Skeletal muscle cell (primary cell): Measurements from ENCODE around the gene MANEAL.

Source experiments
- DNase-seq: peaks from one replicate; pipeline ENCODE4 v3.0.0-alpha.2; 2010; ENCODE audit warnings: low read depth
- H3K4me3 ChIP-seq: 2 replicates; pipeline ENCODE4 v1.5.1; 2011; ENCODE audit warnings: low read depth, mild to moderate bottlenecking, control low read depth, low read length, moderate library complexity

MANEAL gene

GRCh38 chr1:37821481-37821880 is 27.8 kb downstream of the MANEAL start:
- DNase-seq, result no peak
- H3K4me3 ChIP-seq, result no peak overlapping the region

DNA sequence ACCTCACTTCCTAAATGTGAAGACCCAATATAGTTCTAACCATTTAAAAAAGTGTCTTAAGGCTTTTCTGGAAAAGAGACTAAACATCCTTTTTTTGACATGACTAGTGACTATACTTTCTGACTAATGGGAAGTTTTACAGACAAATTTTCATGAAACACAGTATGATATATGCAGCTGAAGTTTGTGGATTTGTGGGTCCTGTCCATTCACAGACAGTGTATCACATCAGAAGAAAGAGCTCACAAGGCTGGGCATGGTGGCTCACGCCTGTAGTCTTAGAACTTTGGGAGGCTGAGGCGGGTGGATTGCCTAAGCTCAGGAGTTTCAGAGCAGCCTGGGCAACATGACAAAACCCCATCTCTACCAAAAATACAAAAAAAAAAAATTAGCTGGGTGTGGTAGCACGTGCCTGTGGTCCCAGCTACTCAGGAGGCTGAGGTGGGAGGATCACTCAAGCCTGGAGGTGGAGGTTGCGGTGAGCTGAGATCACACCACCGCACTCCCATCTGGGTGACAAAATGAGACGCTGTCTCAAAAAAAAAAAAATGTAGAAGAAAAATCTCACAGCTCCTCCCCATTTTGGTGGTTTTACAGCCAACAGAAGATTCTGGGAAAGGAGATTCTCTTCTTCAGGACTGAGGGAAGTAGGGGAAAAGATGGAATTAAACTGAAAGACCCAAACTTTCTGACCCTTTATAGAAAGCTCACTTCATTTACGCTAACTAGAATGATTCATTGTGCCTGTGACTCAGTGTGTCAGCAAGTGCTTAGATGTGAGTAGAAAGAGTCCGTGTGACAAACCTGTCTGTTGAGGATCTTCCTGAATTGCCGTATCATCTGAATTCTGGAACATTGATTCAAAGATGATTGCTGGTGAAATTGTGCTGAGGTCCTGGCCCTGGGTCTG is 29.5 kb downstream of the MANEAL start:
- no peak overlapping the region for H3K4me3 ChIP-seq
- DNase-seq, result no peak

GRCh38 chr1:37824001-37824400 is 30.4 kb downstream of the MANEAL start:
- no peak for DNase-seq
- H3K4me3 ChIP-seq, result no peak overlapping the region

DNA sequence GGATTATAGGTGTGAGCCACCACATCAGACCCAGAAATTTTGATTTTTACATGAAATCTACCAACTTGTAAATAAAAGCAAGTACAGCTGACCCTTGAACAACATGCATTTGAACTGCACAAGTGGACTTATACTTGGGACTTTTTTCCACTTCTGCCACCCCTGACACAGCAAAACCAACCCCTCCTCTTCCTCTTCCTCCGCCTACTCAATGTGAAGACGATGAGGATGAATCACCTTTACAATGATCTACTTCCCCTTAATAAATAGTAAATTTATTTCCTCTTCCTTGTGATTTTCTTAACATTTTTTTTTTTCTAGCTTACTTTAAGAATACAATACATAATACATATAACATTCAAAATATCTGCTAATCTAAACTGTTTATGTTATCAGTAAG is 31.9 kb downstream of the MANEAL start:
- DNase-seq, result no peak
- no peak overlapping the region for H3K4me3 ChIP-seq

DNA sequence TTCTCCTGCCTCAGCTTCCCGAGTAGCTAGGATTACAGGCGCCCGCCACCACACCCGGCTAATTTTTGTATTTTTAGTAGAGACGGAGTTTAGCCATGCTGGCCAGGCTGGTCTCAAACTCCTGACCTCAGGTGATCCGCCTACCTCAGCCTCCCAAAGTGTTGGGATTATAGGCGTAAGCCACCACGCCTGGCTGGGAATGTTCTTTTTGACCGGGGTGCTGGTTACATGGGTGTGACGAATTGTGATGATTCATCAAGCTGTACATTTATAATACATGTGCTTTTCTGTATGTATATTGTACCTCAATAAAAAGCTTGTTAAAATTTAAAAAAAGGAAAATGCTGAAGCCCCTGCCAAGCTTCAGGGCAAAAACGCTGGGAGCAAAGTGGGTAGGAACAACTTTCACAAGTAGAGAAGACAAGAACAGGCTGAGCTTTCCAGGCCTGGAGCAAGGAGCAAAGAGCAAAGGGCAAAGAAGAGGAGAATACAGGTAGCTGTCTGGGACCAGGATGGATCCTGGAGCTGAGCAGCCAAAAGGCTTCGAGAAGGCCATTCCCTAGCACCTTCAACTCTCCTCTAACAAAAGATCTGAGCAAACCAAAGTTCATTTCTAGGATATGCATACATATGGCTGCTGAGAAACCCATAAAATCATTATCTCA is 34.9 kb downstream of the MANEAL start:
- no peak overlapping the region for H3K4me3 ChIP-seq

GRCh38 chr1:37831109-37831508 is 37.5 kb downstream of the MANEAL start:
- no peak overlapping the region for H3K4me3 ChIP-seq
- DNase-seq, result no peak

More for the DNA sequence above, 34.9 kb downstream of the MANEAL start:
- no peak for DNase-seq

DNA sequence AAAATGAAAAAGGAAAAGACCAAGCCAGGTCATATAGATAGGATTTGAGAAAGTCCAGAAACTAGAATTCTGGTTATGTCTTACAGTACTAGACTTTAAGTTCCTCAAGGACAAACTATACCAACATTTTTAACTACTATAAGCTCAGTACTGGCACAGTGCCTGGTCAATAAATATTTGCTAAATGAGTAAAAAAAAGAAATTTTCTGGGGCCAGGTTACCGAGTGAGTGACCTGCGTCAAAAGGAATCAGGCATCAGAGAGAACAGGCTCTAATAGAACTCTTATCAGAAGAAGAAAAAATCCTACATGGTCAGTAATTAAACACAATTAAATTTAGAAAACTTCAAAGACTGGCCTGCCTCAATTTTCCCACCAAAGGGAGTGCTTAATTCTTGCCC is 38.2 kb downstream of the MANEAL start:
- H3K4me3 ChIP-seq, result no peak overlapping the region
- no peak for DNase-seq

DNA sequence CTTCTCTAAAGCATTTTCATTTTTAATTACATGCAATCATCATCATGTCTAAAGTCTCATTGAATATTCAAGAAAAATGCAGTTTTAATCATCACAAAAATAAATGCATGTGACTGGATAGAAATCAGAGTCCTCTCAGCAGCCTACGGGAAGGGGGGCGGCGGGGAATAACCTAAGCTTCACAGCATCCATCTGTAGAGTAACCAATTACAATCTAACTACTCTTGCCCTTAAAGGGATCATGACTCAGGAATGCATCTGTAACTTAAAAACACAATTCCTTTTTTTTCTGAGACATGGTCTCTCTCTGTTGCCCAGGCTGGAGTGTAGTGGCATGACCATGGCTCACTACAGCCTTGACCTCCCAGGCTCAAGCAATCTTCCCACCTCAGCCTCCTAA is 43.1 kb downstream of the MANEAL start:
- DNase-seq, result no peak
- H3K4me3 ChIP-seq, result no peak overlapping the region

DNA sequence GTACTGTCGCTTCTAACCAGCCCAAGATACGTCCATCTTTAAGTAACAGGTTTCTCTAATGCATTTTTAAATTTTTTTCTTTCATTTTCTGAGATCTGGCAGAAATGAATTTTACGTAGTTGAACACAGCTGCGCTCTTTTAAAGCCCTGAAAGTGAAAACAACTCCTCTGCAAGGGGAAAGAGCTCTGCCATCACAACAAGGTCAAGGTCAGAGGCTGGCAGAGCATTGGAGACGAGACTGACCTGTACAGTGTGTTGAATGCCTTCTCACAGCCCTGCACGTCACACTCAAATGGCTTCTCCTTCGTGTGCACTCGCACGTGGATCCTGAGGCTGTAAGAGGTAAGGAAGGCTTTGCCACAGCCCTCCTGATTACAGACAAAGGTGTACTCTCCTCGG is 46.0 kb downstream of the MANEAL start:
- DNase-seq, result no peak
- H3K4me3 ChIP-seq, result no peak overlapping the region

GRCh38 chr1:37840711-37841110 is 47.1 kb downstream of the MANEAL start:
- DNase-seq, result no peak

DNA sequence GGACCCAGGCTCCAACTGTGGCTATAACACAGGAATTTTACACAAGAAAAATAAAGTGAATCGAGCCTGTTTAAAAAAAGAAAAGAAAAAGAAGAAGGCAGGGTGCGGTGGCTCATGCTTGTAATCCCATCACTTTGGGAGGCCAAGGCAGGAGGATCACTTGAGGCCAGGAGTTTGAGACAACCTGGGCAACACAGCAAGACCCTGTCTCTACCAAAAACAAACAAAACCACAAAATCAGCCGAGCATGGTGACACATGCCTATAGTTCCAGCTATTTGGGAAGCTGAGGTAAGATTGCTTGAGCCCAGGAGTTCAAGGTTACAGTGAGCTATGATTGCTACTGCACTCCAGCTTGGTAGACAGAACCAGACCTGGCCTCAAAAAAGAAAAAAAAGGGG is 48.0 kb downstream of the MANEAL start:
- no peak overlapping the region for H3K4me3 ChIP-seq
- no peak for DNase-seq

More at GRCh38 chr1:37840711-37841110, 47.1 kb downstream of the MANEAL start:
- no peak overlapping the region for H3K4me3 ChIP-seq

DNA sequence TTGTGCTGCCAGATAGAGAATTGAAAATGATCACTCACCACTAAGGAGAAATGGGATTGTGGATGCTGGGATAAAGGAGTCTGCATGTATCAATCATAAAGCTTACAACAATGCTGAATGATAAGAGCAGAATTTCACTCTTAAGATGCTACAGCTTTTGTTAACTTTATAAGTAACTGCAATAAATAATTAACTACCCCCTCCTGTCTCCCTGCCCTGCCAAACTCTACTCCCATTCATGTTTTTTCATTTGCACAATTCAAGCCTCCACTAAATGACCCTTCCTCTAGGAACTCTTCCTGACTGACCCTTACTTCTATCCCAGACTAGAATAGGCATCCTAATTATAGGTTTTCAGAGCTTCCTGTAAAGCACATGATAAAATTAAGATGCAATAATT is 50.9 kb downstream of the MANEAL start:
- H3K4me3 ChIP-seq, result no peak overlapping the region
- DNase-seq, result no peak

DNA sequence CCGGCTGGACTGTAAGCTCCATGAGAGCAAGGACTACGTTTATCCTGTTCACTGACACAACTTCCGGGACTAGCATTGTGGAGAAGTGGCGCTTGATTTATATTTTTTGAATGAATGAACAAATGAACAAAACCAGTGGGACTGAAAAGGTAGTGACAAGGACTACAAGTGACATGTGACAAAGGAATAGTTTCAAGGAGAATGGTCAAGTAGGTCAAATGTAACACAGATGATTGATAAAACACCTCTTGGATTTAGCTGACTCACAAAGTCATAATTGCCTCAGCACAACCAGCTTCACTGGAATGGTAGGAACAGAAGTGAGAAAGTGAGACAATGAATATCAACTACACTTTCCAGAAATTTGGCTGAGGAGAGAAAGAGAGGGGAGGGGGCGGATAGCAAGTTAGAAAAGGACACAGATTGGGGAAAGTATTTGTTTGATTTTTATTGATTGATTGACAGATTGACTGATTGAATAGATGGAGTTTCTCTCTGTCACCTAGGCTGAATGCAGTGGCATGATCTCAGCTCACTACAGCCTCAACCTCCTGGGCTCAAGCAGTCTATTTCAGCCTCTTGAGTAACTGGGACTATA is 51.5 kb downstream of the MANEAL start:
- DNase-seq, result no peak
- H3K4me3 ChIP-seq, result no peak overlapping the region

DNA sequence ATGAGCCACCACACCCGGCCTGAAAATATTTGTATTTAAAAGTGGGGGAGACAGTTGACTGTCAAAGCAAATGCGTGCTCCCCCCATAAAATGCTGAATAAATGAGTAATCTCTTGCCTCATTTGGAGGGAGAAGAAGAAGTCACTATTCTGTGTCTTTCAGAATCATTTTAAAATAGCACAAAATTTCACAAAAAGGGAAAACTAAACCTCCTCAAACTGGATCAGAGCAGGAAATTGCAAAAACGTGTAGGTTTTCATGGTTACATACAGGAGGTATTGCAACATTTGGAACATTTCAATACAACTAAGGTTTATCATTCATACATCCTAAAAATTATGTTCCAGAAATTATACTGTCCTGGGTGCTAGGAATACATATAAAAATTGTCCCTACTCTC is 52.1 kb downstream of the MANEAL start:
- H3K4me3 ChIP-seq, result no peak overlapping the region
- no peak for DNase-seq

DNA sequence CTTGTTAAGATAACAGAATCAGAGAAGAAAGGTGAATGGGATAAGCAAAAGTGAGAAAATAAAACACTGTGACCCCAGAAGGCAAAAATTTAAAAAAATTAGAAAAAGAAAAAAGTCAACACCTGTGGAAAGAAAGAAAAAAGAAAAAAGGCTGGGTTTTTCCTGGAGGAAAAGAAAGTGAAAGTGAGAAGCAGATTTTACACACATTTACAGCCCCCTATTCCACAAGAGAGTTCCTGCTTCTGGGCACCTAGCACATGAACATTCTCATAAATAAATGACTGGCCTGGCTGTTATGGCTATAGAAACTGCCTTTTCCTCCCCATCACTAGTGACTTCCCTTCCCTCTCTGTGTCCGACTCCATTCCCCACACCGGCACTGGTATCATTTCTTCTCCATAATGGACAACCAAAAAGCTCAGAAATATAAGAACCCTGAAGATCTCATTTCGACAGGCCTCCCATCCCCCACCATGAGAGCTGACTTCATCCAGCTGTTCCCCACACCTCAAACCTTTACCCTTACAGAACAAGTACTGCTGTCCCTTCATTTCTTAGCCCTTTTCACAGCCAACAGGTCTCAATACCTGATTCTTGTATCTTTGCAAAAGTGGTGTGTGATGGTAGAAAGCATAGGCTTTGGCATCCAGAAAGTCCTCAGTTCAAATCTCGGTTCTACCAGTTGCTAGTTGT is 53.1 kb downstream of the MANEAL start:
- H3K4me3 ChIP-seq, result no peak overlapping the region
- no peak for DNase-seq

- no peak overlapping the region for H3K4me3 ChIP-seq
- DNase-seq, result no peak
These were observed 55.8 kb downstream of the MANEAL start for GRCh38 chr1:37849480-37849879.

DNA sequence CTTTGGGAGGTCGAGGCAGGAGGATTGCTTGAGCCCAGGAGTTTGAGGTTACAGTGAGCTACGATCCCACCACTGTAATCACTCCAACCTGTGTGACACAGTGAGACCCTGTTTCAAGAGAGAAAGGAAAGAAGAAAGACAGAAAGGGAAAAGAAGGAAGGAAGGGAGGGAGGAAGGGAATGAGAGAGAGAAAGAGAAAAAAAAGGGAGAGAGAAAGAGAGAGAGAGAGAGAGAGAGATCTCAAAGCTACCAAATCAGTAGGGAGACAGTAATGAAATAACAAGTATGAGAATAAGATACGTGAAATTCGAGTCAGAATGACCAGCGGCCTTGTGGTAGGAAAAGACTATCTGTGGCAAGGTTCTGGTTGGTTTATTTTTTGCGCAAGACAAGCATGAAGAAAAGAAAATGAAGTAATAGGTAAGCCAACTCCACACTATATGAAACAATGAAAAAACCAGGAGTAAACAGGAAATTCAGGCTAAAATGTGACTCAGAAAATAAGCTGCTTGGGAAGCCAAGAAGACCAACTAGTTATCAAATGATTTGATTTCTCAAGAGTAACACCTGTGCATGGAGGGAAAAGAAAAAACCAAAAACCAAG is 56.8 kb downstream of the MANEAL start:
- DNase-seq, result no peak
- H3K4me3 ChIP-seq, result no peak overlapping the region
